Activated CD8-positive, alpha-beta memory T cell treated with anti-CD3 and anti-CD28 coated beads, Interleukin-2, amount 10 ng/mL, durations not matched to agents 7 days and 5 days (primary cell): ENCODE measurements around the gene ARHGAP33. TPM values are rescaled to one million over a fixed set of nuclear protein-coding genes. Genes with fewer than 3 reads are reported as not detected.

ENCODE experiments used
- ATAC-seq: fragments of 150-1000 bp; cut with Tn5 transposase; one replicate; pipeline ENCODE4 v1.10.0; 2021; ENCODE audit warnings: moderate library complexity
- CTCF ChIA-PET: fragments of 350-600 bp; sonication (Branson Sonifier 250); formaldehyde crosslinking; loops from one replicate; lab custom pipeline; 2021; ENCODE audit warnings: antibody characterized with exemption; lab: Charles Lee
- DNase-seq: peaks from one replicate; pipeline ENCODE4 v3.0.0-alpha.2; 2020
- H3K27ac Mint-ChIP-seq: one replicate; pipeline ENCODE4 v1.8.0; 2021; ENCODE audit warnings: mild to moderate bottlenecking, mixed read lengths
- H3K27me3 Mint-ChIP-seq: one replicate; pipeline ENCODE4 v1.8.0; 2021; ENCODE audit warnings: mixed read lengths
- H3K36me3 Mint-ChIP-seq: one replicate; pipeline ENCODE4 v1.8.0; 2021; ENCODE audit warnings: mild to moderate bottlenecking, mixed read lengths
- H3K4me1 Mint-ChIP-seq: one replicate; pipeline ENCODE4 v1.8.0; 2021; ENCODE audit warnings: mixed read lengths
- H3K4me3 Mint-ChIP-seq: one replicate; pipeline ENCODE4 v1.8.0; 2021; ENCODE audit warnings: mild to moderate bottlenecking, moderate library complexity, mixed read lengths
- H3K9me3 Mint-ChIP-seq: one replicate; pipeline ENCODE4 v1.8.0; 2022; ENCODE audit warnings: low read depth, mixed read lengths
- total RNA-seq, 2 experiments: library from RNA; stranded (reverse); gene quantifications; one replicate each; pipeline ENCODE4 v1.2.3, GENCODE V29; 2021

Gene ARHGAP33
- total RNA-seq, 2 experiments from 2014 or later, result 40.0 to 101 TPM

DNA sequence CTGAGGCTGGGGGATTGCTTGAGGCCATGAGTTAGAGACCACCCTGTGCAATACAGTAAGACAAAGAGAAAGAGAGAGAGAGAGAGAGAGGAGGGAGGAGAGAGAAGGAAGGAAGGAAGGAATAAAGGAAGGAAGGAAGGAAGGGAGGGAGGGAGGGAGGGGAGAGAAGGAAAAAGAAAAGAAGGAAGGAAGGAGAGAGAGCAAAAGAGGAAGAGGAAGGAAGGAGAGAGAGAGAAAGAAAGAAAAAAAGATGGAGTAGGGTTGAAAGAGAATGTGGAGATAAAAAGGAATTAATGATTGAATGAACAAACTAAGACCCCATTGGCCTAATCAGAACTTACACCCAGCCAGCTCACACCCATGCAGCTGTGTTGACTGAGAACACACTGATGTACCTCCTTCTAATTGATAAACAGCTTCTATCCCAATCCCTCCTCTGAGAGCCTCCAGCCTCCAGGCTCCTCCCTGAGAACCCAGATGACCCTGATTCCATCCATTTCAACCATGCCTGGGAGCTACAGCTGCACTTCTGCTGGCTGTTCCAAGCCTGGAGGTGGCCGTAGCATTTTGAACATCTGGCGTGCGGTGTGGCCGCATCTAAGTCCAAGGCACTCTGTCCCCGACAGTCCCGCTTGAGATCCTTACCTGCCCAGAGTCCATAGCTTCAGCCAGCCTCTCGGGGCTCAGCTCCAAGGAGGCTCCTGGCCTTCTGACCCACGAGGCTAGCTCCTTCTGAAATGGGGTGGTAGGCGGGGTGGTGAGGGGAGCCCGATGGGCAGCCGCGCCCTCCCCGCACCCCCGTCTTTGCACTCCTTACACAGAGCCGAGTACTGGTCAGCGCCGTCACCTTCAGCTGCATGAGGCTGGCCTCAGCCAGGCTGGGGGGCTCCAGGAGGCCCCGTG lies 36.2 kb downstream of the ARHGAP33 start:
- no peaks in the 10 kb centered on the region for H3K36me3 Mint-ChIP-seq
- CTCF ChIA-PET, result interaction anchor here (1.0 kb wide), 1 partner anchor 8 kb away, joined by 5 read pairs; no protein-coding TSS in a partner anchor
- peaks cover 10% of the 10 kb centered on the region for H3K27me3 Mint-ChIP-seq
- no peak for DNase-seq
- H3K4me3 Mint-ChIP-seq, result no peak overlapping the region
- no peak for ATAC-seq
- H3K4me1 Mint-ChIP-seq, result no peaks in the 10 kb centered on the region
- H3K27ac Mint-ChIP-seq, result no peak overlapping the region
- H3K9me3 Mint-ChIP-seq, result no peaks in the 10 kb centered on the region

DNA sequence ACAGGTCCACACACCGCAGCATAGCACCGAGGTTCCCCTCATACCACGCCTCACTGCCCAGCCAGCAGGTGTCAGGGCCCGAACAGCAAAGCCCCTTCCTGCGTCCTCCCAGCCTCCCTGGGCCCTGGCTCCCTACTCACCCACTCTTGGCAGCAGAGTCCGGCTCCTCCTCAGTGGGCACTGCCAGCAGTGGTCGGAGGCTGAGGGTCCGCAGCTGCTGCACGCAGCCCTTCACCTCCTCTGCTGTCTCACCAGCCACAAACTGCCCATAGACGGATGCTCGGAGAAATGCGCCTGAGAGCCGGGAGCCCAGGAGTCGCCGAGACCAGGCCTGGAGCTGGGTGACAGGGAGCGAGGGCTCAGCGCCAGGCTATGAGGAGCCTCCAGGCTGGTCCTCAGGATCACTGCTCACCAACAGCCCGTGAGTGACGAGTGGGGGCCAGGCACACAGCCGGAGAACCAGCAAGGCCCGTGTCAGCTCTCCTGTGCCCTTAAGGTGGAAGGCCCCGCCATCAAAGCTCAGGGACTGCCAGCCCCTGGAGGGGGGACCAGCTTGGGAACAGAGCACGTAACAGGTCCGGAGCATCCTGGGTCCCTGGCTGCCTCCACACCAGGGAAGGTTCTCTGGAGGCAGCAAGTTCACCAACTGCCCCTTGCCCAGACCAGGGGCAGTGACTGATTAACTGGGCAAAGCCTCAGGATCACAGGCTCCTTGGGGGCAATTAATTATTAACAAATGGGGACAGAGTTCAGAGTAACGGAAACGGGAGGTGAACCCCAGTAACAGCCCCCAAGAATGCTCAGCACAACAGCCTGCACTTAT lies 37.1 kb downstream of the ARHGAP33 start, which contains the start of gene PRODH2:
PRODH2 (minus strand) TSS at position 626 of the 823 bp plus-strand sequence; CDS start at position 586, 40 bp downstream.
- no peak within 1 kb of the TSS for H3K4me3 Mint-ChIP-seq
- H3K27ac Mint-ChIP-seq, result no peak within 1 kb of the TSS
- CTCF ChIA-PET, result no interaction called here
- DNase-seq (no peak), ATAC-seq (no peak)
- no peaks in the 10 kb centered on the region for H3K9me3 Mint-ChIP-seq
- H3K27me3 Mint-ChIP-seq, result peaks cover 11% of the 10 kb centered on the region
- H3K36me3 Mint-ChIP-seq, result no peaks in the 10 kb centered on the region
- H3K4me1 Mint-ChIP-seq, result no peaks in the 10 kb centered on the region

DNA sequence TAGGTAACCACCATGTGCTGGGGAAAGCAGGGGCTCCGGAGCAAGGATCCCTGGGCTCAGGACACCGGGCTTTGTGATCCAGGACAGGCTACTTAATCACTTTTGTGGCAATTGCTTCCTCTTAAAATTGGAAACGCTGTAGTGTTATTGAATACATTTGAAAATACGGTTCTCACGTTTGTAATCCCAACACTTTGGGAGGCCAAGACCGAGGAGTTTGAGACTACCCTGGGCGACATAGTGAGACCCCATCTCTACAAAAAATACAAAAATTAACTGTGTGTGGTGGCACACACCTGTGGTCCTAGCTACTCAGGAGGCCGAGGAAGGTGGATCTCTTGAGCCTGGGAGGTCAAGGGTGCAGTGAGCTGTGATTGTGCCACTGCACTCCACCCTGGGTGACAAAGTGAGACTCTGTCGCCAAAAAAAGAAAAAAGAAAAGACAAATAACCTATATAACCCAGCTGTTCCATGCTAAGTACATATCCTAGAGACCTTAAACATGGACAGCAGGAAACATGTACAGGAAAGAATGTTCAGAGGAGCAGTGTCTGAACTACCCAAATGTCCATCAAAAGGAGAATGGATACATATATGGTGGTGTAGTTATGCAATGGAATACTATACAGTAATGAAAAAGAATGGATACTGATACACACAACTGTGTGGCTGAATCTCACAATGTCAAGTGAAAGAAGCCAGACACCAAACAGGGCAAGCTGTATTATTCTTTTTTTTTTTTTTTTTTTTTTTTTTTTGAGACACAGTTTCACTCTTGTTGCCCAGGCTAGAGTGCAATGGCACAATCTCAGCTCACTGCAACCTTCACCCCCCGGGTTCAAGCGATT lies 37.9 kb downstream of the ARHGAP33 start:
- no peaks in the 10 kb centered on the region for H3K36me3 Mint-ChIP-seq
- H3K27ac Mint-ChIP-seq, result no peak overlapping the region
- DNase-seq, result no peak
- CTCF ChIA-PET, result no interaction called here
- no peaks in the 10 kb centered on the region for H3K4me1 Mint-ChIP-seq
- no peaks in the 10 kb centered on the region for H3K9me3 Mint-ChIP-seq
- H3K4me3 Mint-ChIP-seq, result no peak overlapping the region
- no peak for ATAC-seq
- H3K27me3 Mint-ChIP-seq, result peaks cover 11% of the 10 kb centered on the region

DNA sequence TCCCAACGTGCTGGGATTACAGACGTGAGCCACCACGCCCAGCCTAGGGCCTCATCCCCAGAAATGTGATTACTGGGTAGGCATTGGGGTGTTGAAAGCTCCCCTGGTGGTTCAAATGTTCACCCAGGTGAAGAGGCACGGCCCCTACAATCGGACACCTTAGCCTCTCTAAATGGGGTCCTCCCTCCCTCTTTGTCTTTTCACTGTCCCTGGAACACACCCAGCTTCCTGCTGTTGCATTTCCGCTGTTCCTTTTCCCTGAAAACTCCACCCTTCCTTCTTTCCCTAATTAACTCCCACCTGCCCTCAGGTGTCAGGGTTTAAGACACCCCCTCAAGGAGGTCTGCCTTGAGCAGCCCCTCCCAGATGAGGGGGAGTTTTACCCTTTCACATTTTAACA lies 40.9 kb downstream of the ARHGAP33 start:
- H3K27ac Mint-ChIP-seq, result no peak overlapping the region
- H3K4me3 Mint-ChIP-seq, result no peak overlapping the region
- no peaks in the 10 kb centered on the region for H3K36me3 Mint-ChIP-seq
- DNase-seq (no peak), ATAC-seq (no peak)
- CTCF ChIA-PET, result no interaction called here
- H3K4me1 Mint-ChIP-seq, result peaks cover 5% of the 10 kb centered on the region
- peaks cover 13% of the 10 kb centered on the region for H3K27me3 Mint-ChIP-seq
- no peaks in the 10 kb centered on the region for H3K9me3 Mint-ChIP-seq

DNA sequence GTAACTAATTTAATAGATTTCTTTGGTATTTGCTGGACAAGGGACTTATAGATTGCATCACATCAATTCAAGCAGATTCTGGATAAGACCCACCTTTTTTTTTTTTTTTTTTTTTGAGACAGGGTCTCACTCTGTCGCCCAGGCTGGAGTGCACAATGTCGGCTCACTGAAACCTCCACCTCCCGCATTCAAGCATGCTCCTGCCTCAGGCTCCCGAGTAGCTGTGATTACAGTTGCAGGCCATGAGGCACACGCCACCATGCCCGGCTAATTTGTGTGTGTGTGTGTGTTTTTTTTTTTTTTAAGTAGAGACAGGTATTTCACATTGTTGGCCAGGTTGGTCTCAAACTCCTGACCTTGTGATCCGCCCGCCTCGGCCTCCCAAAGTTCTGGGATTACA lies 41.5 kb downstream of the ARHGAP33 start:
- no peak overlapping the region for H3K27ac Mint-ChIP-seq
- no peak overlapping the region for H3K4me3 Mint-ChIP-seq
- H3K27me3 Mint-ChIP-seq, result peaks cover 13% of the 10 kb centered on the region
- H3K9me3 Mint-ChIP-seq, result no peaks in the 10 kb centered on the region
- peaks cover 5% of the 10 kb centered on the region for H3K4me1 Mint-ChIP-seq
- CTCF ChIA-PET, result interaction anchor here (0.7 kb wide), 1 partner anchor 137 kb away, joined by 4 read pairs; no protein-coding TSS in a partner anchor
- ATAC-seq, result no peak
- DNase-seq, result no peak
- H3K36me3 Mint-ChIP-seq, result no peaks in the 10 kb centered on the region

DNA sequence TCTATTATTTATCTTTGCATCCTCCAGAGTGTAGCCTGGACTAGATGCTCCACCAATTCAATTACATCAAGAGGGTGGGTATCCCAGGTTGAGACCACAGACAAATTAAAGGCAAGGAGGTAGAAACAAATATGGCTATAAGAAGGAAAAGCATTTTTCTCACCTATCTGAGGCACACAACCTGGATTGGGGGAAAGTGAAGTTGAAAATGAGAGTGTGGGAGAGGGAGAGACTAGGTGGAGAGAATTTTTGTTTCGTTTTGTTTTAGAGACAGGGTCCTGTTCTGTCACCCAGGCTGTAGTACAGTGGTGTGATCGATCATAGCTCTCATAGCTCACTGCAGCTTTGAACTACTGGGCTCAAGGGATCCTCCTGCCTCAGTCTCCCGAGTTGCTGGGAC lies 43.1 kb downstream of the ARHGAP33 start:
- DNase-seq (no peak), ATAC-seq (no peak)
- H3K27me3 Mint-ChIP-seq, result peaks cover 16% of the 10 kb centered on the region
- H3K4me1 Mint-ChIP-seq, result peaks cover 5% of the 10 kb centered on the region
- no peak overlapping the region for H3K27ac Mint-ChIP-seq
- H3K4me3 Mint-ChIP-seq, result no peak overlapping the region
- CTCF ChIA-PET, result interaction anchor here (0.7 to 2.7 kb wide), 3 partner anchors 9 to 131 kb away, joined by 3 to 31 read pairs (median 3); no protein-coding TSS in a partner anchor
- H3K9me3 Mint-ChIP-seq, result no peaks in the 10 kb centered on the region
- no peaks in the 10 kb centered on the region for H3K36me3 Mint-ChIP-seq

DNA sequence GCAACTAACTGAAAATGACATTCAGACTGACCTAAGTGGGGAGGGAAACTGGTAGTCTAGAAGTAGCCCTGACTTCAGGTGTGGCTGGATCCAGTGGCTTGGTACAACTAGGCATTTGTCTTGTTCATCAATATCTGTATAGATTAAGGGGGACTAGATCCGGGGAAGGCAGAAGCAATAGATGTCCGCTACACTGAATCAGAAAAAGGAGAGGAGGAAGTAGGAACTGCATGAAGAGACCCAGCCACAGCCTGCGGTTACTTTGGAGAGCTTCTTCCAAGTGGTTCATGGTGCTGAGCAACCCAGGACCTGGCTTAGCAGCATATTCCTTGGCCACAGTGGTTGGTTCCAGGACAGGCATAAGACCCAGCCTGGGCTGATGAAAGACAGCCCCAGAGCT lies 47.2 kb downstream of the ARHGAP33 start:
- CTCF ChIA-PET, result interaction anchor here (1.0 kb wide), 1 partner anchor 312 kb away, joined by 3 read pairs; no protein-coding TSS in a partner anchor
- ATAC-seq (no peak), DNase-seq (no peak)
- Mint-ChIP-seq H3K36me3 (no peaks in the 10 kb centered on the region), H3K4me1 (peaks cover 5% of the 10 kb centered on the region), H3K9me3 (no peaks in the 10 kb centered on the region), H3K27me3 (peaks cover 18% of the 10 kb centered on the region), H3K4me3 (no peak overlapping the region), H3K27ac (no peak overlapping the region)

DNA sequence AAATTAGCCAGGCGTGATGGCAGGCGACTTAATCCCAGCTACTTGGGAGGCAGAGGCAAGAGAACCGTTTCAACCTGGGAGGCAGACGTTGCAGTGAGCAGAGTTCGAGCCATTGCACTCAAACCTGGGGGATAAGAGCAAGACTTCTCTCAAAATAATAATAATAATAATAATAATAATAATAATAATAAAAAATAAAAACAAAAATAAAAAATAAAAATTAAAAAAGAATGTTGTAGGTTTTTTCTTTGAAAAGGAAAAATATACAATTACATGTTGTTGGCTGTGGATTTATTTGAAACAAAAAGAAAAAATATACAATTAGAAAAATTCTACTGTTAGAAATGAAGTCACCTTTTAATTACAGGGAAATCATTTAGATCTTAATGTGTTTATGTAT lies 48.8 kb downstream of the ARHGAP33 start:
- ATAC-seq, result no peak
- Mint-ChIP-seq H3K9me3 (no peaks in the 10 kb centered on the region), H3K27me3 (peaks cover 15% of the 10 kb centered on the region), H3K36me3 (no peaks in the 10 kb centered on the region), H3K4me3 (no peak overlapping the region), H3K27ac (no peak overlapping the region), H3K4me1 (peaks cover 5% of the 10 kb centered on the region)
- DNase-seq, result no peak
- CTCF ChIA-PET, result no interaction called here

DNA sequence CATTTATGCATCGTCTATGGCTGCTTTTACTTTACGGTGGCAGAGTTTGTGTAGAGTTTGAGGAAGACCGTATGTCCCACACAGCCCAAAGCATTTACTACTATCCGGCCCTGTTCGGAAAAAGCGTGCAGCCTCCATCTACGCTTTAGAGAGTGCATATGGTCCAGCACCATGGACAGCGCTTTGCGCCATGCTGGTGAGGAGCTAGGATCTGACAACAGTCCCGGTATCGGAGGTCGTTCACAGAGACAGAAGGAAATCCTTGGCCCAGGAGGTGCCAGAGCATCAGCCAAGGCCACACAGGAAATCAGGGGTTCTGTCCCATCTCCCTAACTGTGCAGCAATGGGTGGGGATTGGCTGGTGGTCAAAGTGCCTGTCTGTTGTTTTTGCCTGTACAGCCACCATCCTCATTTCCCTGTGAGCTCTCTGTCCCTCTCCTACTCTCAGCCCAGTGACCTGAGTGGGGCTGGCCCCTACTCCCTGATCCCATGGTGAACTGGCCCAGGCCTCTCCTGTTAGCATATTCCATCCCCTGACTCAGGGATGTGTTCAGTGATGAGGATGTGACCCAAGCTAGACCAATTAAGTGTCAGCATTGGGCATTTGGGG lies 53.4 kb downstream of the ARHGAP33 start:
- ATAC-seq (peak; percentile 65), DNase-seq (peak; percentile 69)
- no peaks in the 10 kb centered on the region for H3K36me3 Mint-ChIP-seq
- H3K27me3 Mint-ChIP-seq, result peaks cover 15% of the 10 kb centered on the region
- H3K4me1 Mint-ChIP-seq, result no peaks in the 10 kb centered on the region
- CTCF ChIA-PET, result interaction anchor here (0.8 kb wide), 1 partner anchor 54 kb away, joined by 3 read pairs; no protein-coding TSS in a partner anchor
- H3K27ac Mint-ChIP-seq, result no peak overlapping the region
- no peak overlapping the region for H3K4me3 Mint-ChIP-seq
- H3K9me3 Mint-ChIP-seq, result no peaks in the 10 kb centered on the region

DNA sequence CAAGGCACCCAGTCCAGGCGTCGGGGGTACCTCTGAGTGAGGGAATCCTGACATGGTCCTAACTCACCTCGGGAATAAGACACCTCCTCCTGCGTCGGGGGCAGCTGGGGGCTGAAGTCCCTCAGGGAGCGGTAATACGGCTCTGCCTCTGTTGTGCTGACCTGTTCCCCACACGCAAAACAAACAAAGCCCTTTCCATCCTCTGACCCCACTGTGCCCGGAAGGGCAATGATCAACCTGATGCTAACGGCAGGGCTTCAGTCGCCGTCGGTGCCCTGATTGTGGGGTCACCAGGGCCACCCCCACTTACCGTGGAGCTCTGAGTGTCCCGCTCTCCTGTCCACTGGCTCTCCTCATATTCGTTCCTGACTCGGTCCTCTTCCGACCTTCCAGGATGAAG lies 55.6 kb downstream of the ARHGAP33 start:
- Mint-ChIP-seq H3K27ac (no peak overlapping the region), H3K36me3 (no peaks in the 10 kb centered on the region), H3K9me3 (no peaks in the 10 kb centered on the region), H3K4me3 (no peak overlapping the region), H3K4me1 (no peaks in the 10 kb centered on the region), H3K27me3 (peaks cover 18% of the 10 kb centered on the region)
- DNase-seq (no peak), ATAC-seq (no peak)
- CTCF ChIA-PET, result no interaction called here

DNA sequence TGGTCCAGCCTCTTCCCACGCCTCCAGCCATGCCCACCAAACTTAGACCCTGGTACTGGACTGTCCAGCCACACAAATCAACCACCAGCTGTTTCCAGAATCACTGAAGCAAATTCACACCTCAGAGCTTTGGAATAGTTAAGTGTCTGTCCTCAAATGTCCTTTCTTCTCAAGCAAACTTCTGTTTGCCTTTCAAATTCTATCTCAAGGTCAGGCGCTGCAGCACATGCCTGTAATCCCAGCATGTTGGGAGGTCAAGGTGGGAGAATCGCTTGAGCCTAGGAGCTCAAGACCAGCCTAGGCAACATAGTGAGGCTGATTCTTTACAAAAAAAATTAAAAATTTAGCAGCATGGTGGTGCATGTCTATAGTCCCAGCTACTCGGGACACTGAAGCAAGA lies 56.7 kb downstream of the ARHGAP33 start:
- CTCF ChIA-PET, result no interaction called here
- DNase-seq, result no peak
- no peak overlapping the region for H3K4me3 Mint-ChIP-seq
- H3K4me1 Mint-ChIP-seq, result no peaks in the 10 kb centered on the region
- H3K9me3 Mint-ChIP-seq, result no peaks in the 10 kb centered on the region
- H3K27ac Mint-ChIP-seq, result no peak overlapping the region
- peaks cover 24% of the 10 kb centered on the region for H3K27me3 Mint-ChIP-seq
- no peaks in the 10 kb centered on the region for H3K36me3 Mint-ChIP-seq
- ATAC-seq, result no peak

DNA sequence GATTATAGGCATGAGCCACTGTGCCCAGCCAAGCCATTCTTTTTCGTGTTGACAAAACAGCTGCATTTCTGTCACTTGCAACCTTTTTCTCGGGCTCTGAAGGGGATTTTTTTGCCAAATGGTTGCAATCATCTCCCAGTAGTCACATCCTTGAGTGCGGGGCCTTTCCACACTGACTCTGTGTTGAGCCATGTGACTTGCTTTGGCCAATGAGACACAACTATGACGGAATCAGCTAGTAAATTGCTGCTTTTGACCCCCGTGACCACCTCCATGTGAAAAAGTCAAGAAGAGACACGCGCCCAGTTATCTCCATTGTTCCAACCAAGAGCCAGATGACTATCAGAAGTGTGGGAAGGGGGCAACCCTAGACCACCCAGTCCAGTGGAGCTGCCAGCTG lies 58.6 kb downstream of the ARHGAP33 start:
- peaks cover 21% of the 10 kb centered on the region for H3K27me3 Mint-ChIP-seq
- H3K36me3 Mint-ChIP-seq, result no peaks in the 10 kb centered on the region
- no peak overlapping the region for H3K4me3 Mint-ChIP-seq
- H3K27ac Mint-ChIP-seq, result no peak overlapping the region
- H3K9me3 Mint-ChIP-seq, result no peaks in the 10 kb centered on the region
- H3K4me1 Mint-ChIP-seq, result no peaks in the 10 kb centered on the region
- CTCF ChIA-PET, result interaction anchor here (0.9 kb wide), 1 partner anchor 11 kb away, joined by 3 read pairs; no protein-coding TSS in a partner anchor
- no peak for ATAC-seq
- no peak for DNase-seq
